Measurements from ENCODE around the gene ZNF423.

Gene ZNF423

GRCh38 chr16:49456763-49457162, 399.1 kb downstream of the ZNF423 start:
- TF ChIP-seq, protein P1, sequence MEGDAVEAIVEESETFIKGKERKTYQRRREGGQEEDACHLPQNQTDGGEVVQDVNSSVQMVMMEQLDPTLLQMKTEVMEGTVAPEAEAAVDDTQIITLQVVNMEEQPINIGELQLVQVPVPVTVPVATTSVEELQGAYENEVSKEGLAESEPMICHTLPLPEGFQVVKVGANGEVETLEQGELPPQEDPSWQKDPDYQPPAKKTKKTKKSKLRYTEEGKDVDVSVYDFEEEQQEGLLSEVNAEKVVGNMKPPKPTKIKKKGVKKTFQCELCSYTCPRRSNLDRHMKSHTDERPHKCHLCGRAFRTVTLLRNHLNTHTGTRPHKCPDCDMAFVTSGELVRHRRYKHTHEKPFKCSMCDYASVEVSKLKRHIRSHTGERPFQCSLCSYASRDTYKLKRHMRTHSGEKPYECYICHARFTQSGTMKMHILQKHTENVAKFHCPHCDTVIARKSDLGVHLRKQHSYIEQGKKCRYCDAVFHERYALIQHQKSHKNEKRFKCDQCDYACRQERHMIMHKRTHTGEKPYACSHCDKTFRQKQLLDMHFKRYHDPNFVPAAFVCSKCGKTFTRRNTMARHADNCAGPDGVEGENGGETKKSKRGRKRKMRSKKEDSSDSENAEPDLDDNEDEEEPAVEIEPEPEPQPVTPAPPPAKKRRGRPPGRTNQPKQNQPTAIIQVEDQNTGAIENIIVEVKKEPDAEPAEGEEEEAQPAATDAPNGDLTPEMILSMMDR (conservative IDR thresholded peaks at IDR 0.05; ENCODE audit: low read length): no peak
- no peak for DNase-seq (ENCODE audit: low read depth)

GRCh38 chr16:49455991-49456745, 399.7 kb downstream of the ZNF423 start:
- DNase-seq (ENCODE audit: low read depth): no peak
- TF ChIP-seq, protein P1 (conservative IDR thresholded peaks at IDR 0.05; ENCODE audit: low read length): no peak
- H3K4me3 ChIP-seq (ENCODE audit: low read length): no peak overlapping the region

More at GRCh38 chr16:49456763-49457162, 399.1 kb downstream of the ZNF423 start:
- no peak overlapping the region for H3K4me3 ChIP-seq (ENCODE audit: low read length)

- TF ChIP-seq, protein P1 (conservative IDR thresholded peaks at IDR 0.05; ENCODE audit: low read length): no peak
- H3K4me3 ChIP-seq (ENCODE audit: low read length): no peak overlapping the region
- DNase-seq (ENCODE audit: low read depth): no peak
These were observed 400.5 kb downstream of the ZNF423 start for GRCh38 chr16:49455181-49455990.

DNA sequence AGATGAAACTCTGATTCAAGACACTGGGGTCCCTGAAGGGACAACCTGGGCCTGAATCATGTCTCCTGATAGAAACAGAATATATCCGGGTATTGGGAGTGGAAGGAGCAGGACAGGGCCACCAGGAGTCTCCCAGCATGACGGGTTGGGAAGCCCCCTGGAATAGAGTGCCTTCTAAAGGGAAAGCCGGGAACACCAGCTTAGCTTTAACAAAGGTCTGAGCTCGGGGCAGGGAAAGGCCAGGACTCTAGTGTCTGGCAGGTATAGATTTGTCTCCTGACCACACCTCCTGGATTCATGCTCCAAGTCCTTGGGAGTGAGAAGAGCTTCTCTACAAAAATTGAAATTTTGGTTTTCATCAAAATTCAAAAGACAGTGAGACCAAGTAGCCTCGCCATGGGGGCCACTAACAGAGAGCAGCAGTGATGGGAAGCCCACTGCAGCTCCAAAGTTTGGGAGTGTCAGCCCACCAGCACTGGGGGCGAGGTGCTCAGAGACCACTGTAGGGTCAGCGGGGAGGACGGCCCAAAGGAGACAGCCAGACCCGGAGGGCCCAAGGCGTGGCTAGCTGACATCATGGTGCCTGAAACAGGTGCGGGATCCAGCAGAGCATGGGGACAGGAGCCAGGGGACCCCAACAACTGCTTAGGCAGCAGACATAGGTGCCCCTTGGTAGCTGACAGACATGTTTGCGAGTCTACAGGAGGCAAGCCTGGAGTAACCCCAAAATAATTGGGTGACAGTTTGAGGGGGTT, 401.3 kb downstream of the ZNF423 start:
- DNase-seq (ENCODE audit: low read depth): no peak
- TF ChIP-seq, protein P1 (conservative IDR thresholded peaks at IDR 0.05; ENCODE audit: low read length): no peak
- no peak overlapping the region for H3K4me3 ChIP-seq (ENCODE audit: low read length)

GRCh38 chr16:49453983-49454382, 401.9 kb downstream of the ZNF423 start:
- DNase-seq (ENCODE audit: low read depth): no peak
- TF ChIP-seq, protein P1 (conservative IDR thresholded peaks at IDR 0.05; ENCODE audit: low read length): no peak
- H3K4me3 ChIP-seq (ENCODE audit: low read length): no peak overlapping the region

DNA sequence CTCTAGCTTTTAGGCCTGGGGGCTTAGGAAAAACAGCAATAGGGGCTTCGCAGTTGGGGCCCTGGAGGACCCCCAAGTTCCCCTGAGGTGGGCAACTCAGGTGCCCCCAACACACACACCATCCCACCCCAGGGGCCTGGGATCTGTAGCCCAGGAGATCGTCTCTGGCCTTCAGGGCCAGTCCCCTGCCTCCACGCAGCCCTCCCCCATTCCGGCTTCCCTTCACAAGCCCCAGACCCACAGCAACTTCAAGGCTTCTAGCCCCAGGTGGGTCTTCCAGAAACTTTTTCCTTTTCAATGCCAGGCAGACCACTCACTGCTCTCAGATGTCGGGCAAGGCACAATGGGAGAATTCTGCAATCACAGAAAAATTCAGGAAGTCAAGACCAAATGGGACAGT, 402.9 kb downstream of the ZNF423 start:
- DNase-seq (ENCODE audit: low read depth): no peak
- H3K4me3 ChIP-seq (ENCODE audit: low read length): no peak overlapping the region
- TF ChIP-seq, protein P1 (conservative IDR thresholded peaks at IDR 0.05; ENCODE audit: low read length): no peak
